Activated naive CD4-positive, alpha-beta T cell treated with anti-CD3 and anti-CD28 coated beads, Interleukin-2, amount 50 U/mL, for 24 hours (primary cell): Measurements from ENCODE around the gene CORO2B.

Source experiments
- H3K27ac Mint-ChIP-seq: one replicate; pipeline ENCODE4 v1.8.0; 2021; ENCODE audit warnings: mild to moderate bottlenecking, mixed read lengths
- H3K27me3 Mint-ChIP-seq: one replicate; pipeline ENCODE4 v1.8.0; 2021; ENCODE audit warnings: mixed read lengths
- H3K36me3 Mint-ChIP-seq: one replicate; pipeline ENCODE4 v1.8.0; 2021; ENCODE audit warnings: mixed read lengths
- H3K4me1 Mint-ChIP-seq: one replicate; pipeline ENCODE4 v1.8.0; 2021; ENCODE audit warnings: mixed read lengths
- H3K4me3 Mint-ChIP-seq: one replicate; pipeline ENCODE4 v1.8.0; 2021; ENCODE audit warnings: mild to moderate bottlenecking, mixed read lengths
- H3K9me3 Mint-ChIP-seq: one replicate; pipeline ENCODE4 v1.8.0; 2021; ENCODE audit warnings: mixed read lengths

CORO2B gene

DNA sequence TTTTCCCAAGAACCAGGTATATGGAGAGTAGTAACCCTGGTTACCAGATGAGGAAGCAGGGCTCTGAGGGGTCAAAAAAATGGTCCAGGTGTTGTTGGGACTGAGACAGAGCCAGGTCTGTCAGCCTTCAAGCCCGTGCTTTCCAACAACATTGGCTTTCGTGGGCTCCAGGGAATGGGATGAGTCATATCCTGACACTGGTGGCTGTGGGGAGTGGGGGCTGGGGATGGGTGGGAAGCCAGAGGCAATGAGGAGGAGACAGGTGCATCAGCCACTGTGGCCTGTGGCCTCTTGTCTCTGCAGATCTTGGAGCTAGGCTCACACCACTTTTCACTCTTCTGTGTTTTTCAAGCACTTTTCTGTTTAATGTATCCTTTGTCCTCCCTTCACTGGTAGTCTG, 38.2 kb downstream of the CORO2B start:
- no peaks in the 10 kb centered on the region for H3K9me3 Mint-ChIP-seq
- H3K4me3 Mint-ChIP-seq = no peak overlapping the region
- H3K27ac Mint-ChIP-seq = no peak overlapping the region
- H3K36me3 Mint-ChIP-seq = no peaks in the 10 kb centered on the region
- no peaks in the 10 kb centered on the region for H3K27me3 Mint-ChIP-seq
- no peaks in the 10 kb centered on the region for H3K4me1 Mint-ChIP-seq

- no peak overlapping the region for H3K27ac Mint-ChIP-seq
- no peak overlapping the region for H3K4me3 Mint-ChIP-seq
- H3K4me1 Mint-ChIP-seq = no peaks in the 10 kb centered on the region
- no peaks in the 10 kb centered on the region for H3K9me3 Mint-ChIP-seq
- H3K36me3 Mint-ChIP-seq = no peaks in the 10 kb centered on the region
- H3K27me3 Mint-ChIP-seq = no peaks in the 10 kb centered on the region
Observed at GRCh38 chr15:68617777-68618176, 39.0 kb downstream of the CORO2B start.

- H3K9me3 Mint-ChIP-seq = no peaks in the 10 kb centered on the region
- H3K4me1 Mint-ChIP-seq = no peaks in the 10 kb centered on the region
- no peaks in the 10 kb centered on the region for H3K27me3 Mint-ChIP-seq
- H3K4me3 Mint-ChIP-seq = no peak overlapping the region
- H3K36me3 Mint-ChIP-seq = no peaks in the 10 kb centered on the region
- no peak overlapping the region for H3K27ac Mint-ChIP-seq
Observed at GRCh38 chr15:68618394-68618793, 39.6 kb downstream of the CORO2B start.

DNA sequence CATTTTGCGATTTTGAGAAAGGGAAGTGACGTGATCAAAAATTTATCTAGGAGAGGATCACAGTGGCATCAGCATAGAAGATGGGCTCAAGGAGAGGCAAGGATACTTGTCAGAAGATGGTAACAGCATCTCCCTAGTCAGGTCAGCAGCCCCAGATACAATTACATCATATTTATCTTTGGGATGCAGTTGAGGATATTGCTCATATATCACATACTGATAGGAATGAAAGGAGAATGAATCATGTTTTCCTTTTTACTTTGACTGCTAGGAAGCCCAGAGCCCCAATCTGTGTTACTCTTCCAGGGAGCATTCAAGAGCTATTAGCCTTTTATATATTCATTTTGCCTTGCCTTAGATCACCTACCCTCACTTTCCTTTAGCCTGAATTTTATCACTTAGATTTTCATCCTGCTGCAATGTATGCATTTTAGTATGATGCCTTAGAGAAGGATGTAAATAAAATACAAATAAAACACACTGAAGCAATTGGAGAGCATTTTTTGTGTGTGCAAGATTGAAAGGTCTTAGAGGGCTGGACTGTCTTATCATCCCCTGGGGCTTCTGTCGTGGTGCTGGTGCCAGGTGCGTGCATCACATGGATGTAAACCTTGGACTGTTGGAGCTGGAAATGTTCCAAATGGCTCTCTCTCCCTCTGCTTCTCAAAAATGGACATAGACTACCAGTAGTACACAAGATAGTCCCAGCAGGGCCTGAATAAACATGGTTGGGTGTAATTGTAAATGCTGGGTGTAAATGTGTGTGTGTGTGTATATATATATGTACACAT, 40.3 kb downstream of the CORO2B start:
- Mint-ChIP-seq H3K9me3 (no peaks in the 10 kb centered on the region), H3K4me1 (no peaks in the 10 kb centered on the region), H3K4me3 (no peak overlapping the region), H3K36me3 (no peaks in the 10 kb centered on the region), H3K27ac (no peak overlapping the region), H3K27me3 (no peaks in the 10 kb centered on the region)

DNA sequence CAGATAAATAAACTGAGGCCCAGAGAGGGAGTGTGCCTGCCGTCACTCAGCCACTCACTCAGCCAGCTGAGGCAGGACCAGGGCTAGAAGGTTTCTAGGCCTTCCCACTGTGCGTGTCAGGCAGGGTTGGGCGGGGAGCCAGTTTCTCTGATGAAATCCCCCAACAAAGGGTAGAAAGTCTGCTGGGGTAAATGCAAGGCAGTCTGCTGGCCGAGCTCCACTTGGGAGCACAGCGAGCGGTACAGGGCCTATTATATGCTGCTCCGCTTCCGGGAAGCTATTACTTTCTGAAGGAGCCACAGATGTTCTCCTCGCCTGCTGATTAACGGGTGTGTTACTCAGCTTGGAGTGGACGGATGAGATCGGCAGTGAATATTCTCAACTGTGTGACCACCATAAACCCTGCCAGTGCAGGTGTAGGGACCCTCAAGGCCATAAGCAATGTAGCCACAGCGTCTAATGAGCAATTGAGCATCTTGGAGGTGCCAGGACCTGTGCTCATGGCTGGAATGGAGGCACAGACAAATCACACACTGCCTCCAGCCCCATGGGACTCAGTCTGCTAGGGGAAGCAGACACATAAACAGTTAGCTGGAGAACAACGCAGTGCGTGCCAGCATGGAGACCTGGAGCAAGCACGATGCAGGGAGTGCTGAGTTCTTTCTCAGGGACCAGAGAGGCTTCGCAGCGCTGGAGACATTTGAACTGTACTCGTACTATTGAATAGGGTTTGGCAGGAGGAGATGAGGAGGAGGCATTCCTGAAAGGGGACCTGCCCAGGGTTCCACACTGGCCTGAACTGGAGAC, 42.1 kb downstream of the CORO2B start:
- H3K27ac Mint-ChIP-seq = no peak overlapping the region
- no peak overlapping the region for H3K4me3 Mint-ChIP-seq
- no peaks in the 10 kb centered on the region for H3K9me3 Mint-ChIP-seq
- H3K36me3 Mint-ChIP-seq = no peaks in the 10 kb centered on the region
- H3K4me1 Mint-ChIP-seq = no peaks in the 10 kb centered on the region
- no peaks in the 10 kb centered on the region for H3K27me3 Mint-ChIP-seq

- no peaks in the 10 kb centered on the region for H3K9me3 Mint-ChIP-seq
- no peak overlapping the region for H3K27ac Mint-ChIP-seq
- H3K36me3 Mint-ChIP-seq = no peaks in the 10 kb centered on the region
- H3K4me3 Mint-ChIP-seq = no peak overlapping the region
- H3K4me1 Mint-ChIP-seq = no peaks in the 10 kb centered on the region
- H3K27me3 Mint-ChIP-seq = no peaks in the 10 kb centered on the region
Observed at GRCh38 chr15:68621535-68621934, 42.7 kb downstream of the CORO2B start.

DNA sequence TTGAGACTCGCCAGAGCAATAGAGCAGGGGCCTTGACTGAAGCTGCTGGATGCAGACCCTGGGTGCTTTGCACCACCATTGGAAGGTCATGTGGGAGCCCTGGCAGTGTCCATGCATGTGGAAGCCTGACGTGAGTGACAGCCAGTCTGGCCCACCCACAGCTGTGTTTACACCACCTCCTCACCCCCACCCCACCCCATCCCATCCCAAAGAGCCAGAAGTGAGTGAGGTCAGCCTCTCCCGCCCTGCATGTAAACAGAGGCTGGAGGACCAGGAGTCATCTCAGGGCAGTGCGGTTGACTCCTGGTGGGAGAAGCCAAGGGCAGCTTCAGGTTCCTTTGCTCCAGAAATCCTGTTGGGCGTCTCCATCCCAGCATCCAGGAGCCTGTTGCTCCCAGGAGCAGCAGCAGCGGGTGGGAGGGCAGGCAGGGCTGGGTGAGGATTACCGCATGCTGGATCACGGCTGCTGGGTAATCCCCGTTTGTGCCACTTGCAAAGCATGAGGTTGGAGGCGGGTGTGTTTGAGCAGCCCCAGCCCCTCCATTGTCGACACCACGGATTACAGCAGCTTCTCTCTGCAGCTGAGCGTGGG, 44.6 kb downstream of the CORO2B start:
- Mint-ChIP-seq H3K4me3 (no peak overlapping the region), H3K27ac (no peak overlapping the region), H3K27me3 (no peaks in the 10 kb centered on the region), H3K4me1 (no peaks in the 10 kb centered on the region), H3K36me3 (no peaks in the 10 kb centered on the region), H3K9me3 (no peaks in the 10 kb centered on the region)

DNA sequence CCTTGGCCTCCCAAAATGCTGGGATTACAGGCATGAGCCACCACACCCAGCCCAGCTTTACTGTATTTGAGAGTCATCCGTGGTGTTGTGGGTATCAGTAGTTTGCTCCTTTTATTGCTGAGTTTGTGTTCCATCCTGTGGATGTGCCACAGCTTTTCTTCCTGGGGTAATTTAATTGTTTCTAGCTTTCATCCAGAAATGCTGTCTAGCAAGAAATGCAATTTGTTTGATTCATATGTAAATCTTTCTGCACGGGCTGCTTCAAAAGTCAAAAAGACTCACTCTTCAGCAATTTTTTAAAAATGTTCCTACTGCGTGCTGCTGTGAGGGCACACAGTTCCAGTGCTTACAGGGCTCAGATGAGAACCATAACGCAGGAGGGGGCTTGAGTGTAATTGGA, 47.1 kb downstream of the CORO2B start:
- Mint-ChIP-seq H3K27ac (no peak overlapping the region), H3K4me3 (no peak overlapping the region), H3K9me3 (no peaks in the 10 kb centered on the region), H3K36me3 (no peaks in the 10 kb centered on the region), H3K4me1 (no peaks in the 10 kb centered on the region), H3K27me3 (no peaks in the 10 kb centered on the region)

DNA sequence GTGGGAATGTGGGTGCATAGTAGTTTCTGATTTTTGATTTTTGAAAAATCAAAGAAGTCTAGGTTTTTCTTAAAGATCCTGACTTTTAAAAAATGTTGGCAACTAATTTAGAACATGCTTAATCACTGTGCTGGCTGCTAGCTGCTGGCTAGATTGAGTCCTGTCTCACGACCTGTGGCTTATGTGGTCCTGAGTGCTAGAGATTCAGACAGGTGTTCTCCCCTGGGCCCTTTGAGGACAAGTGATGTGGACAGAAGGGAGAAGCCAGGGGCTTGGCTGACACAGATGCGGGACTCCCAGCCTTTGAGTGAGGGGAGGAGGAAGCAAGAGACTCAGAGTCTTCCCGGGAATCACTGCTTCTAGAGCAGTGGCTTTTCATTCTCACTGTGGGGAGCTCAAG, 47.5 kb downstream of the CORO2B start:
- Mint-ChIP-seq H3K27ac (no peak overlapping the region), H3K9me3 (no peaks in the 10 kb centered on the region), H3K27me3 (no peaks in the 10 kb centered on the region), H3K4me3 (no peak overlapping the region), H3K36me3 (no peaks in the 10 kb centered on the region), H3K4me1 (no peaks in the 10 kb centered on the region)

GRCh38 chr15:68626739-68627138, 47.9 kb downstream of the CORO2B start:
- Mint-ChIP-seq H3K27me3 (no peaks in the 10 kb centered on the region), H3K4me3 (no peak overlapping the region), H3K9me3 (no peaks in the 10 kb centered on the region), H3K36me3 (no peaks in the 10 kb centered on the region), H3K27ac (no peak overlapping the region), H3K4me1 (no peaks in the 10 kb centered on the region)

- H3K4me3 Mint-ChIP-seq = no peak overlapping the region
- no peak overlapping the region for H3K27ac Mint-ChIP-seq
- H3K9me3 Mint-ChIP-seq = no peaks in the 10 kb centered on the region
- H3K36me3 Mint-ChIP-seq = no peaks in the 10 kb centered on the region
- H3K4me1 Mint-ChIP-seq = no peaks in the 10 kb centered on the region
- no peaks in the 10 kb centered on the region for H3K27me3 Mint-ChIP-seq
Observed at GRCh38 chr15:68627476-68627875, 48.7 kb downstream of the CORO2B start.

DNA sequence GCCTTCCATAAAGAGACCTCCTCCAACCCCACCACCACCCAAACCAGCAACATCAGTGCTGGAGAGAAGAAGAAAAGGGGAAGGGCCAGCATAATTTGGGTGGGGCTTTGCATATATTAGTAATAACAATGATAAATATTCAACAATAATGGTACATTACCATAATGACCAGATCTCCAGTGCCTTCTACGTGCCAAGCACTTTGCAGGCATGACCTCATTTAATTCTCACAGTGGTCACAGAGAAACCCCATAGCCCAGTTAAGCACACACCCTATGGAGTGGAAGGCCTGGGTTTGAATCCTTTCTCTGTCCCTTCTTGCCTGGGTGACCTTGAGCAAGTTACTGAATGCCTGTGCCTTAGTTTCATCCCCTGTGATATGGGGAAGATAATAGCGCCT, 49.2 kb downstream of the CORO2B start:
- no peaks in the 10 kb centered on the region for H3K36me3 Mint-ChIP-seq
- H3K27me3 Mint-ChIP-seq = no peaks in the 10 kb centered on the region
- H3K27ac Mint-ChIP-seq = no peak overlapping the region
- no peaks in the 10 kb centered on the region for H3K9me3 Mint-ChIP-seq
- H3K4me3 Mint-ChIP-seq = no peak overlapping the region
- no peaks in the 10 kb centered on the region for H3K4me1 Mint-ChIP-seq

DNA sequence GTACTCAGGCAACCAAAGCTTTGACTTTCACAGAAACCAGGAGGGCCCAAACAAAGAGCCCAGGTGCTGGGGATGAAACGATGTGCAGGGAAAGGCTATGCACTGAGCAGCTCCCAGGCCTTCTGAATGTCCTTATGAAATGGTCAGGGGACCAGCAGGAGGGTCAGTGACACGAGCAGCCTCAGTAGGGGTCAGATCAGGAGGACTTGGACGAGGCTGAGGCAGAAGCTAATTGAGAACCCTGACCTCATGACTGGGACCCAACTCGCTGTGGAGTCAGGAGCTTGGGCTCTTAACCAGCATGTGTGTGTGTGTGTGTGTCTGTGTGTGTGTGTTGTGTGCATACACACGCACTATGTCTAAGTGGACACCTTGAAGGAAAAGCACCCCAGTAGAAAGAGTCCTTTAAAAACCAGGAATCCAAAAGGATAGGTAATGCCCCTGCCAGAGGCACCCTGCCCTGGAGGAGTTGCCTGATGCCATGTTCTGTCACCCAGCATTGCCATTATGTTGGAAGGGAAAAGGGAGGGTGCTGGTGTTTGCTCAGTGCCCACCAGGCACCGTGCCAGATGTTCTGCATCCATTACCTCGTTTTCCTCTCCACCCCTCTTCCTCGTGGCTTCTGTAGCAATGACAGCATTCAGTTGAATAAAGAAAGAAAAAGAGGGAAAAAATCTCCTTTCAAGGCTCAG, 50.9 kb downstream of the CORO2B start:
- Mint-ChIP-seq H3K36me3 (no peaks in the 10 kb centered on the region), H3K27ac (no peak overlapping the region), H3K27me3 (no peaks in the 10 kb centered on the region), H3K9me3 (no peaks in the 10 kb centered on the region), H3K4me1 (no peaks in the 10 kb centered on the region), H3K4me3 (no peak overlapping the region)

GRCh38 chr15:68630211-68630555, 51.4 kb downstream of the CORO2B start:
- Mint-ChIP-seq H3K4me1 (no peaks in the 10 kb centered on the region), H3K27ac (no peak overlapping the region), H3K36me3 (no peaks in the 10 kb centered on the region), H3K9me3 (no peaks in the 10 kb centered on the region), H3K27me3 (no peaks in the 10 kb centered on the region), H3K4me3 (no peak overlapping the region)

- no peak overlapping the region for H3K4me3 Mint-ChIP-seq
- no peaks in the 10 kb centered on the region for H3K27me3 Mint-ChIP-seq
- no peaks in the 10 kb centered on the region for H3K4me1 Mint-ChIP-seq
- no peak overlapping the region for H3K27ac Mint-ChIP-seq
- H3K9me3 Mint-ChIP-seq = no peaks in the 10 kb centered on the region
- no peaks in the 10 kb centered on the region for H3K36me3 Mint-ChIP-seq
Observed at GRCh38 chr15:68630836-68631235, 52.0 kb downstream of the CORO2B start.

GRCh38 chr15:68631601-68632051, 52.8 kb downstream of the CORO2B start:
- H3K27me3 Mint-ChIP-seq = no peaks in the 10 kb centered on the region
- H3K4me1 Mint-ChIP-seq = no peaks in the 10 kb centered on the region
- no peaks in the 10 kb centered on the region for H3K36me3 Mint-ChIP-seq
- H3K9me3 Mint-ChIP-seq = no peaks in the 10 kb centered on the region
- no peak overlapping the region for H3K27ac Mint-ChIP-seq
- H3K4me3 Mint-ChIP-seq = no peak overlapping the region
